Pancreas (tissue), 10 donors: ENCODE results near the gene ORC3. TPM values are rescaled to one million over a fixed set of nuclear protein-coding genes. Genes with fewer than 3 reads are reported as not detected.
A peak's percentile ranks its signal among the peaks of the same experiment; 100 is the strongest.

Experiments used
- ATAC-seq, 4 donors: fragments of 200-7000 bp; cut with Tn5 transposase; one replicate each; pipeline versions ENCODE4 v1.8.0 to v1.9.1; 2020; ENCODE audit warnings: mild to moderate bottlenecking in 4 of 4, moderate library complexity in 4 of 4
- DNase-seq, 6 donors: peaks; one replicate each; pipeline ENCODE4 v3.0.0-alpha.2; 2020
- FAIRE-seq: peaks from 2 replicates; lab custom pipeline; 2012; peaks lifted over from hg19 to GRCh38; lab: Jason Lieb, UNC
- H3K27ac ChIP-seq, 4 donors: fragments of 200-600 bp; sonication (generic); 1 replicate in 3 of 4; 2 replicates in 1 of 4; pipeline versions ENCODE4 v1.5.0 to v1.8.0; 2020
- H3K27me3 ChIP-seq, 4 donors: fragments of 200-600 bp; one replicate each; pipeline ENCODE4 v1.8.0; 2021
- H3K36me3 ChIP-seq, 3 donors: fragments of 200-600 bp; sonication (generic) in 1 of 3; one replicate each; pipeline versions ENCODE4 v1.5.0 to v1.8.0; 2020 to 2021
- H3K4me1 ChIP-seq, 3 donors: fragments of 200-600 bp; one replicate each; pipeline ENCODE4 v1.8.0; 2021
- H3K4me3 ChIP-seq, 4 donors: fragments of 200-600 bp; sonication (generic) in 2 of 4; one replicate each; pipeline versions ENCODE4 v1.5.0 to v1.8.0; 2020 to 2021
- H3K9me3 ChIP-seq, 4 donors: fragments of 200-600 bp; one replicate each; pipeline ENCODE4 v1.8.0; 2021
- CTCF ChIP-seq, 4 donors: fragments of 200-600 bp; sonication (generic) in 3 of 4; IDR thresholded peaks; one replicate each; pipeline versions ENCODE4 v1.5.0 to v1.8.0; 2021; ENCODE audit warnings: antibody characterized with exemption in 4 of 4
- WGBS, 2 donors: extraction: QIAGEN DNeasy Blood & Tissue Kit; methylation state at CpG; one replicate each; pipeline ENCODE4 v1.1.7; 2013; 5-methylcytosine and 5-hydroxymethylcytosine counted together
- intact Hi-C, 3 donors: fragments of 100-400 bp; cut with DNase I; formaldehyde crosslinking; loops; one replicate each; pipeline versions ENCODE4 v1.11.1 to v1.14.2; 2022
- polyA plus RNA-seq, 2 donors: library from polyadenylated mRNA; stranded (reverse); fragments of 200-250 nt; gene quantifications; one replicate each; pipeline ENCODE4 v1.2.3, GENCODE V29; 2013
- total RNA-seq, 6 donors: library from RNA; stranded (reverse); fragmentation: NEBNext Ultra II Directional in 4 of 6; extraction: Animal tissue kit (Norgen Biotek cat#: 25700) in 4 of 6; gene quantifications; one replicate each; pipeline versions ENCODE4 v1.2.1 to v1.2.4, GENCODE V29; 2021 to 2023
- donor health status: healthy with polysubstance abuse.
- donor health status: DM: no; HTN: no; CAD: no; lungs with moderate emphysema.
- donor health status: DM: no; HTN: no; CAD: no.
- donor health status: control.
- donor health status: control.
- donor health status: Bipolar disorder and iron deficiency.
- donor health status: DM: yes; HTN: yes; CAD: no.
- donor health status: DM: no; HTN: no; CAD: no.
- donor health status: DM: no; HTN: no; CAD: no.
- donor health status: DM: yes; HTN: yes; CAD: no.

ORC3 gene
- total and polyA plus RNA-seq, 8 donors, result 5.5 to 11.6 (median 7.6) TPM

GRCh38 chr6:87573307-87574024 lies 16.5 kb upstream of the ORC3 start:
- Histone ChIP-seq H3K4me1 (peaks cover 0 to 5% (median 3%) of the 10 kb centered on the region in 3 donors), H3K36me3 (no peaks in the 10 kb centered on the region), H3K27me3 (no peaks in the 10 kb centered on the region), H3K27ac (no peak overlapping the region), H3K9me3 (no peaks in the 10 kb centered on the region), H3K4me3 (no peak overlapping the region)
- 94 to 96% methylated on average over 5 of the region's 5 CpGs for WGBS, 2 donors
- TF ChIP-seq CTCF (IDR thresholded peaks at IDR 0.05), result no peak
- no peak for ATAC-seq
- no peak for DNase-seq
- intact Hi-C loops, result no loop called here
- no peak for FAIRE-seq

- H3K4me1 ChIP-seq, result peaks cover 0 to 5% (median 3%) of the 10 kb centered on the region in 3 donors
- no peak overlapping the region for H3K27ac ChIP-seq
- no peaks in the 10 kb centered on the region for H3K27me3 ChIP-seq
- no peak overlapping the region for H3K4me3 ChIP-seq
- DNase-seq (no peak), FAIRE-seq (no peak), ATAC-seq (peak in 2 of 4 donors; percentile 29 to 51)
- intact Hi-C loops, result no loop called here
- TF ChIP-seq CTCF (IDR thresholded peaks at IDR 0.05), result no peak
- WGBS, 2 donors, result 48 to 52% methylated on average over 2 of the region's 2 CpGs
- no peaks in the 10 kb centered on the region for H3K9me3 ChIP-seq
- no peaks in the 10 kb centered on the region for H3K36me3 ChIP-seq
These were observed 15.6 kb upstream of the ORC3 start for GRCh38 chr6:87574237-87574804.

- peaks cover 0 to 5% (median 3%) of the 10 kb centered on the region in 3 donors for H3K4me1 ChIP-seq
- WGBS, 2 donors, result 78 to 83% methylated on average over 2 of the region's 2 CpGs
- no peaks in the 10 kb centered on the region for H3K9me3 ChIP-seq
- no peaks in the 10 kb centered on the region for H3K36me3 ChIP-seq
- intact Hi-C loops, result no loop called here
- FAIRE-seq (no peak), ATAC-seq (no peak), DNase-seq (no peak)
- no peaks in the 10 kb centered on the region for H3K27me3 ChIP-seq
- no peak for TF ChIP-seq CTCF (IDR thresholded peaks at IDR 0.05)
- H3K27ac ChIP-seq, result no peak overlapping the region
- H3K4me3 ChIP-seq, result no peak overlapping the region
These were observed 14.5 kb upstream of the ORC3 start for GRCh38 chr6:87575423-87575822.

- DNase-seq (no peak), FAIRE-seq (no peak), ATAC-seq (no peak)
- 76 to 80% methylated on average over 4 of the region's 4 CpGs for WGBS, 2 donors
- intact Hi-C loops, result no loop called here
- Histone ChIP-seq H3K27ac (no peak overlapping the region), H3K4me3 (no peak overlapping the region), H3K9me3 (no peaks in the 10 kb centered on the region), H3K27me3 (no peaks in the 10 kb centered on the region), H3K4me1 (peaks cover 4 to 8% (median 5%) of the 10 kb centered on the region in 3 donors), H3K36me3 (peaks cover 0 to 13% (median 0%) of the 10 kb centered on the region in 3 donors)
- no peak for TF ChIP-seq CTCF (IDR thresholded peaks at IDR 0.05)
These were observed 6.1 kb upstream of the ORC3 start for GRCh38 chr6:87583822-87584221.
